ENCODE measurements around the gene SYT8. TPM values are rescaled to one million over a fixed set of nuclear protein-coding genes. Genes with fewer than 3 reads are reported as not detected.

The SYT8 gene
- total RNA-seq, 6 experiments from 2014 or later, result 0.68 TPM; not detected in 5

GRCh38 chr11:1824221-1825038, 10.4 kb upstream of the SYT8 start:
- Histone ChIP-seq H3K27me3 (no peaks in the 10 kb centered on the region), H3K4me3 (no peak overlapping the region), H3K27ac (no peak overlapping the region), H3K36me3 (no peaks in the 10 kb centered on the region), H3K4me1 (peaks cover 0 to 10% (median 2%) of the 10 kb centered on the region in 4 donors), H3K9me3 (no peaks in the 10 kb centered on the region)
- DNase-seq, result no peak
- ATAC-seq, result no peak
- intact Hi-C loops (cut with DNase I), result loop anchor here in 1 of 2 donors (5.0 kb wide), 1 partner anchor 127 kb away; the partner anchor contains the start of gene KRTAP5-6
- WGBS (ENCODE audit: insufficient coverage, low coverage, low lambda C conversion rate, missing lambda C conversion rate), result 60% methylated on average over 1 of the region's 23 CpGs
- no peak for TF ChIP-seq CTCF (IDR thresholded peaks at IDR 0.05)
- TF ChIP-seq POLR2A (IDR thresholded peaks at IDR 0.05), result no peak

- TF ChIP-seq POLR2A (IDR thresholded peaks at IDR 0.05) (no peak), CTCF (IDR thresholded peaks at IDR 0.05) (peak; percentile 48 to 77 (median 63))
- intact Hi-C loops (cut with DNase I), result loop anchor here in 1 of 2 donors (5.0 kb wide), 1 partner anchor 128 kb away; the partner anchor contains the start of gene KRTAP5-6
- ATAC-seq, result peak; percentile 82 to 88 (median 84)
These were observed 9.6 kb upstream of the SYT8 start for GRCh38 chr11:1825039-1825740.

GRCh38 chr11:1825785-1826451, 8.9 kb upstream of the SYT8 start:
- H3K27me3 ChIP-seq, result no peaks in the 10 kb centered on the region
- H3K27ac ChIP-seq, result no peak overlapping the region
- H3K4me1 ChIP-seq, result peaks cover 0 to 19% (median 7%) of the 10 kb centered on the region in 4 donors
- H3K36me3 ChIP-seq, result no peaks in the 10 kb centered on the region
- DNase-seq, result peak in 2 of 3 donors; percentile 45 to 53
- intact Hi-C loops (cut with DNase I), result loop anchor here in 1 of 2 donors (5.0 kb wide), 1 partner anchor 129 kb away; the partner anchor contains the start of gene KRTAP5-6
- no CpG with 5 or more reads among the region's 33 CpGs for WGBS (ENCODE audit: insufficient coverage, low coverage, low lambda C conversion rate, missing lambda C conversion rate)
- TF ChIP-seq POLR2A (IDR thresholded peaks at IDR 0.05) (no peak), CTCF (IDR thresholded peaks at IDR 0.05) (no peak)
- H3K4me3 ChIP-seq, result no peak overlapping the region
- H3K9me3 ChIP-seq, result no peaks in the 10 kb centered on the region
- no peak for ATAC-seq

More at GRCh38 chr11:1825039-1825740, 9.6 kb upstream of the SYT8 start:
- H3K4me3 ChIP-seq, result no peak overlapping the region
- no peak overlapping the region for H3K27ac ChIP-seq
- no peaks in the 10 kb centered on the region for H3K27me3 ChIP-seq
- WGBS (ENCODE audit: insufficient coverage, low coverage, low lambda C conversion rate, missing lambda C conversion rate), result no CpG with 5 or more reads among the region's 26 CpGs
- peaks cover 0 to 12% (median 3%) of the 10 kb centered on the region in 4 donors for H3K4me1 ChIP-seq
- H3K36me3 ChIP-seq, result no peaks in the 10 kb centered on the region
- no peaks in the 10 kb centered on the region for H3K9me3 ChIP-seq
- DNase-seq, result peak in 2 of 3 donors; percentile 83 to 88

- Histone ChIP-seq H3K4me1 (peaks cover 0 to 23% (median 9%) of the 10 kb centered on the region in 4 donors), H3K9me3 (no peaks in the 10 kb centered on the region), H3K36me3 (no peaks in the 10 kb centered on the region), H3K27ac (peak overlapping the region in 1 of 3 donors; percentile 22), H3K27me3 (no peaks in the 10 kb centered on the region), H3K4me3 (no peak overlapping the region)
- DNase-seq (peak in 1 of 3 donors; percentile 56), ATAC-seq (peak in 1 of 4 donors; percentile 24)
- TF ChIP-seq POLR2A (IDR thresholded peaks at IDR 0.05) (no peak), CTCF (IDR thresholded peaks at IDR 0.05) (no peak)
- WGBS (ENCODE audit: insufficient coverage, low coverage, low lambda C conversion rate, missing lambda C conversion rate), result 73% methylated on average over 3 of the region's 15 CpGs
- intact Hi-C loops (cut with DNase I), result loop anchor here in 1 of 2 donors (5.0 kb wide), 1 partner anchor 129 kb away; the partner anchor contains the start of gene KRTAP5-6
These were observed 8.2 kb upstream of the SYT8 start for GRCh38 chr11:1826552-1827094.

All from right lobe of liver (tissue), 6 donors.